Inferior parietal cortex (tissue), 1 donor: ENCODE measurements around the gene NEDD4.
A peak's percentile ranks its signal among the peaks of the same experiment; 100 is the strongest.
"Not testable (repeated sequence)": the region's sequence is repeated elsewhere in the genome, so short reads cannot be mapped to it uniquely, and the experiment has no call there.

Source experiments
- DNase-seq: peaks from one replicate; pipeline ENCODE4 v3.0.0-alpha.2; 2016; ENCODE audit errors: extremely low spot score

The NEDD4 gene

DNA sequence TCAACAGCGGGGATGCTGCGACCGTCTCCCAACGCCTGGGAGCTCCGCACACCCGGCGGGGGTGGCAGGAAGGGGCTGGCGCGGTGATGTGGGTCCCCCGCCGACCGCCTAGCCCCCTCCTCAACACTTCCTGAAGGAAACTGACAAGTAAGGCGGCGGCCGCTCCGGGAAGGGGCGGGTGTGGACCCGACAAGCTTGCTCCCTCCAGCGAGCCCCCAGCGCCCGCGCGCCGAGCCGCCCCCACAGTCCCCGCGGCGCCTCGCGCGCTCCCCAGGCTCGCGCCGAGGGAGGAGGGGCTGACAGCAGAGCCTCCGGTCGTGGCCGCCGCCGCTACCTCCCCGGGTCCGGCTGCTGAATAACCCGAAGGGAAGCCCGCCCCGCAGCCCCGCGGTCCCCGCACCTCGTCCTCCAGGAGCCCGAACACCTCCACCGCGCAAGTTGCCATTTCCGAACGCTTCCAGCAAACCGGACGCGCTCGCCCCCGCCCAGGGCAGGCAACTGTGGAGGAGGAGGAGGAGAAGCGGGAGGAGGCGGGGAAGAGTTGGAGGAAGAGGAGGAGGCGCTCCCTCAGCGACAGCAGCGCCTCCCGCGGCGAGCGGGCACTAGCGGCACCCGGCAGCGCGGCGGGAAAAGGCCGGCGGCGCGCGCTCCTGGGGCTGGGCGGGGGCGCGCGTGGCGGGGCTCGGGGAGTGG, at the start of gene NEDD4:
Gene NEDD4, minus strand, starts transcription at position 502 of the 693 bp plus-strand sequence. Its CDS starts 57 bp downstream, at position 445.
- peak; percentile 76 for DNase-seq

DNA sequence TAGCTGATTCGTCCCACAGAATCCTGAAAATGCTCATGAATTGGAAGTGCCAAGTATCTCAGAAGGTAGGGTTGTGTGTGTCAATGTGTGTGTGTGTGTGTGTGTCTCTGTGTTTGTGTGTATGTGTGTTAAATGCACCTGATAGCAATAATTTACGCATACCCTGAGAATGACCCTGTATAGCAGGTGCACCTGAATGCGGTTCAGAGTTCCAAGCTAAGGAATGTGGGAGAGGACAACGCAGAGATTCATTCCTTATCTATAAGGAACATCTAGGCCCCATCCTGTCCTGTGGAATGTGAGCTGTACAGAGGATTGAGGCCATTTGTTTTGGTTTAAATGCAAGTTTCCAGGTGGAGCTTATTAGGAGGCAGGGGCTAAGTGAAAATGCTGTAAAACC, 49.1 kb upstream of the NEDD4 start:
- no peak for DNase-seq

DNA sequence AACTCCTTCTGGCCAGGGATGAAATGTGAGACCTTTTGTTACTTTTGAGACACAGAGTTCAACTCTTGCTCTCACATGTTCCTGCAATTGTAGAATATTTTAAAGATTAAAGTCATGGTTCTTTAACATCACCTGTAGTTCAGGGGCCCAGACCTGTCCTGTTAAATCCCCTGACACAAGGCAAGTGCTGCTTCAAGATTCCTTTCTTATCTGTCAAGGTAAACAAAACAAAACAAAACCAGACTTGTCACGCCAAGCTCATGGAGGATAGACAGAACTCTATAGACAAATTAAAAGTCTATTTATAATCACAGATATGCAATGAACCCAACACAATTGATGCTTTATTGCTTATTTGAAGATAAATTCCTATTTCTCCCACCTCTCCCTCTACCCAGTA, 48.6 kb upstream of the NEDD4 start:
- DNase-seq: no peak

DNA sequence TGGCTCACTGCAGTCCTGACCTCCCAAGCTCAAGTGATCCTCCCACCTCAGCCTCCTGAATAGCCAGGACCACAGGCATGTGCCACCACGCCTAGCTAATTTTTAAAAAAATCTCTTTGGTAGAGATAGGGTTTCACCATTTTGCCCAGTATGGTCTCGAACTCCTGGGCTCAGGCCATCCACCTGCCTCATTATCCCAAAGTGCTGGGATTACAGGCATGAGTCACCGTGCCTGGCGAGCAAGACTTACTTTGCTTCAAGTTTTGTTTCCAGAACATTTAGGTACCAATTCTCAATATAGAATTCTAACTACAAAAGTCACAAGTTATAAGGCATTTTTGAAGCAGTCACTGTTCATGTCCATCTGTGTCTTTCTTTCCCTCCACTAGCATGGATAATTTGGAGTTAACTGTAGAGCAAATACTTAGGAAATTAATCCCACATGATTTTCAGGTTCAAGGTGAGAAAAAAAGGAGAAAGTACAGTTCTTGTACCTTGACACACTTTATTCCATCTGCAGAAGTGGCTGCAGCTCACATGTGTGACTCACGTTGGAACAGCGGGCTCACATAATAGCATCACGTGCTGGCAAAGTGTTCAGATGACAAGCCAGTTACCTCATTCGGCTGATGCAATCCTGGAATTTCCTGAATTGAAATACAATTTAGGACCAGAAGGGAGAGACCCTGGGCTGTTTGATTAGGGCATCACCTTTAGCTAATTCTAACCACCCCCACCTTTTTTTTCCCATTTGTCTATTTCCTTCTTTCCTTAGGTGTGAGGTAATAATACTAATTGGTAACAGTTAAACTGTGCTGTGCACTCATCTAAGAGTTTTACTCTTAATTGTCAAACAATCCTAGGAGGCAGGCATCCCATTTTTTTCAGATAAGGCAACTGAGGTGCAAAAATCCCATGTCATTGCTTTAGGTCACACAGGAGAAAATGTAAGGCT, 46.9 kb upstream of the NEDD4 start:
- no peak for DNase-seq

- no peak for DNase-seq
These were observed 45.3 kb upstream of the NEDD4 start for GRCh38 chr15:56038707-56039106.

DNA sequence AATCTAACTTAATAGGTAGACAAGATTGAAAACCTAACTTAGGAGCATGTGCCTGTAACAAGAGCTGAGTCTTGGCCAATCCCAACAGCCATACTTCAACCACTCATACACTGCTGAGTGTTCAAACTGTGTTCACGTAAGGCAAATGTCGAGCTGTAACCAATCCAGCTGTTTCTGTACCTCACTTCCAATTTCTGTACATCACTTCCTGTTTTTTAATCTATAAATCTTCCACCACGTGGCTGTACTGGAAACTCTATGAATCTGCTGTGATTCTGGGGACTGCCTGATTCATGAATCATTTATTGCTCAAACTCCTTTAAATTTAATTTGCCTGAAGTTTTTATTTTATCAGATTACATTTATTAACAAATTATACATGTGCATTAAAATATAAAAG, 44.6 kb upstream of the NEDD4 start:
- DNase-seq: no peak

DNA sequence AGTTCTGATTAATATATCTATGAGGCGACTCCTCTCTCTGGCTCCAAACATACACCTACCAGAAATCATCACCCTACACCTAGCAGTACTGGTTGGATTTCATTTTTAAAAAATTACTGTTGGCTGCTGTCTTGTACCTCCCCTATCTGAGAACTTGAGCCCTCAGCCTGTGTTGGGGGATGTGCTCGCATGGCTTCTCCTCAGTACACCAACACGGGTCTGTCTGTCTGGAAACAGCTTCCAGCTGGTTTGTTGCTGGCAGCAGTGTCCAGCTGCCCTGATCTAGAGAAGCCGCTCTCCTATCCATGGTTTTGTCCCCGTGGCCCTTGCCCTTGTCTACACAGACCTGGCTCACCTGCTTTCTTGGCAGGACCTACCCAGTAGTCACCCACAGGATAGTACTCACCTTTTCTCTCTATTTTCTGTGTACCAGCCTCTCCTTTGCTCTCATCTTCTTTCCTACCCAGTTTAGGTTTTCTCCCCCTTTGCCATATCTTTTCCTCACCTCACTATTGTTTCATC, 43.2 kb upstream of the NEDD4 start:
- DNase-seq: no peak

- DNase-seq: no peak
These were observed 41.8 kb upstream of the NEDD4 start for GRCh38 chr15:56035166-56035565.

DNA sequence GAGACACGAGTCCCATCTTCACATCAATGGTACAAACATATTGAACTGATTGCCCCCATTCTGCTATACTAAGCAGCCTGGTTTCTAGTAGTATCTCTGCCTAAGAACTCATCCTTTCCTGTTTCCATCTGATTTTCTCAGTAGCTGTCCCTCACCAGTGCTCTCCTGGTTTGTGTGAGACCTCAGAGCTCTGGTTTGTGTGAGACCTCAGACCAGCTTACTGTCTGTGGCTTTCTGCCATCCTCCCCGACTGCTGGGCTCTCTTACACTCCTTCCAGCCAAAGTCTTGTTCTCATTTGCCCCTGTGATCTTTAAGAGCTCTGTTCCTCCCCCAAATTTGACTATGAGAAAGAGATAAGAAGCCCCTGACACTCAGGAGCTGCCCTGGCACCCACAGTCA, 41.1 kb upstream of the NEDD4 start:
- DNase-seq: no peak

GRCh38 chr15:56032373-56032772, 39.0 kb upstream of the NEDD4 start:
- DNase-seq: no peak

DNA sequence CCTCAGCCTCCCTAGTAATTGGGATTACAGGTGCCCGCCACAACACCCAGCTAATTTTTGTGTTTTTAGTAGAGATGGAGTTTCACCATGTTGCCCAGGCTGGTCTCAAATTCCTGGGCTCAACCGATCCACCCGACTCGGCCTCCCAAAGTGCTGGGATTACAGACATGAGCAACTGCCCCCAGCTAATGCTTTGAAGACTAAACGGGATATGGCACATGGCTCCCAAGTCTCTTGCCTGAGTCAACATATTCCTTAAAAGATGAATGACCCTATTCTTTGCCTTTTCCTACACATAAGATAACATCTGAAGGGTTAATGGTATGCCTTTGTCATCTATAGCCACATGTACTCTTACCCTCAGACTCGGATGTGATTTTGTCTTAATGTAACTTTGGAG, 38.4 kb upstream of the NEDD4 start:
- DNase-seq: no peak

GRCh38 chr15:56031402-56031801, 38.0 kb upstream of the NEDD4 start:
- DNase-seq: no peak

- DNase-seq: no peak
These were observed 35.0 kb upstream of the NEDD4 start for GRCh38 chr15:56028430-56028829.

- DNase-seq: not testable (repeated sequence)
These were observed 29.7 kb upstream of the NEDD4 start for GRCh38 chr15:56023160-56023559.

DNA sequence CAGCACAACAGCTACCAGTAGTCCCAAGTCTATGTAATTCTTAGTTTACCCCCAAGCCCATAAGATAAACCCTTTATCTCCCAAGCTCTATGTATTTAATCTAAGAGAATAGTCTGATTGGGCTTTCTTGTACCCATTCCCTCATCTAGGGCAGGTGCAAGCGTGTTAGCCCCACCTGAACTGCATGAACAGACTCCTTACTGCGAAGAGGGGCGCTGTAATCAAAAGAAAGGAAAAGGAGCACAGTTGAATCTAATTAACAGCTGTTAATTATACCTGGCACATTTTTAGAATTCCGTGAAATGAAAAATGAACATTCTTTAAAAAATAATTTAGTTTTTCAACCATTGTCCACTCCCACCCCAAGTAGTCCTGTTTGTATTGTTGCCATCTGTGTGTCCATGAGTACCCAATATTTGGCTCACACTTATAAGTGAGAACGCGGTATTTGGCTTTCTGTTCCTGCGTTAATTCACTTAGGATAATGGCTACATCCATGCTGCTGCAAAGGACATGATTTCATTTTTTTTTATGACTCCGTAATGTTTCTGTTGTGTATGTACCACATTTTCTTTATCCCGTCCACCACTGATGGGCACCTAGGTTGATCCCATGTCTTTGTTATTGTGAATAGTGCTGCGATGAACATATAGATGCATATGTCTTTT, 26.5 kb upstream of the NEDD4 start:
- no peak for DNase-seq

- DNase-seq: no peak
These were observed 25.8 kb upstream of the NEDD4 start for GRCh38 chr15:56019060-56019793.

DNA sequence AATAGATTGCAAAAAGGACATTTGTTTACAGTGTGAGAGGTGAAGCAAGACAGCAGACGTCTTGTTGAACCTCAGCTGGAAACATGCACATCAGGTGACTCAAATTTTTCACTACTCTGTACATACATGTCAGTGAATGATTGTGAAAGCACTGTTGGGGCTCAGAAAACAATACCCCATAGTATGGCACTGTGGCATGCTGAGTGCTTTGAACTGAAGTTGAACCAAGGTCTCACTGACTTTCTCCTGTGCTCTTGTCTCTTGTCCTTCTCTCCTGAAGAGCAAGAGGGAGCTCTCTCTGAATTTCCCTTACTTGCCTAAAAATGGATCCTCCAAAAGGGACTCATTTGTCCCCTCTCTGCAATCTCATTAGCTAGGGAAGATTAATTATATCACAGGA, 24.5 kb upstream of the NEDD4 start:
- DNase-seq: no peak

- DNase-seq: no peak
These were observed 24.1 kb upstream of the NEDD4 start for GRCh38 chr15:56017511-56017910.

- DNase-seq: no peak
These were observed 22.9 kb upstream of the NEDD4 start for GRCh38 chr15:56016281-56016680.

GRCh38 chr15:56014677-56015076, 21.3 kb upstream of the NEDD4 start:
- no peak for DNase-seq

GRCh38 chr15:56007053-56007452, 13.6 kb upstream of the NEDD4 start:
- DNase-seq: not testable (repeated sequence)
